Left lobe of liver (tissue), 2 donors: ENCODE data around the gene HMGB1. TPM values are rescaled to one million over a fixed set of nuclear protein-coding genes. Genes with fewer than 3 reads are reported as not detected.

Experiments used
- ATAC-seq: fragments of 200-7000 bp; cut with Tn5 transposase; one replicate; pipeline ENCODE4 v1.9.1; 2020; ENCODE audit warnings: mild to moderate bottlenecking, moderate library complexity
- DNase-seq: peaks from one replicate; pipeline ENCODE4 v3.0.0-alpha.2; 2020; ENCODE audit warnings: low spot score
- total RNA-seq: library from RNA; stranded (reverse); gene quantifications from one replicate; pipeline ENCODE4 v1.2.1, GENCODE V29; 2021
- donor health status: DM: no; HTN: no; CAD: no; lungs with moderate emphysema.
- donor health status: DM: no; HTN: yes; CAD: no.

HMGB1 gene
- total RNA-seq, 1 donor from 2014 or later: 92.4 TPM

DNA sequence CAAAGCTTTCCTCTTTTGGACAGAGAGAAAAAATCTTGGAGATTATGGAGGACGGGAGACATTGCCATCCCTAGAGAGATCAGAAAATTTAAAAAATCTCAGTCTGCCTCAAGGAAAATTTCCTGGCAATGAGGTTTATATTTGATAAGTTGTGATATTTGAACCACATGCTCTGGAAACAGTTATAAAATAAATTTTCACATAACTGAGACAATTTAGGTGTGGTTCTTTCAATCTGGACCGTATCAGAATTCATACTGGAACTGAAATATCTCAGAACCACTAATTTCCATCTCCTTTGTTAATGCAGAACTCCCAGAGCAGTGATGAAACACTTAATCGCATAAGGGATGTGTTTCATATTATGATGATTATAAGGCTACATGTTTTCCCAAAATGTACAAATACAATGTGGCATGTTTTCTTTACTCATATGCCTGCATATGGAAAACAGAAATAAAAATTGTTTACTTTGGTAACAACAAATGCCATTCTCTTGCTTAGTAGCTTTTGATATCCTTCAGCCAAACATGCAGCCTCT lies 29.8 kb downstream of the HMGB1 start:
- DNase-seq (no peak), ATAC-seq (no peak)

GRCh38 chr13:30431269-30431940 lies 34.3 kb downstream of the HMGB1 start:
- DNase-seq: no peak
- ATAC-seq: no peak

DNA sequence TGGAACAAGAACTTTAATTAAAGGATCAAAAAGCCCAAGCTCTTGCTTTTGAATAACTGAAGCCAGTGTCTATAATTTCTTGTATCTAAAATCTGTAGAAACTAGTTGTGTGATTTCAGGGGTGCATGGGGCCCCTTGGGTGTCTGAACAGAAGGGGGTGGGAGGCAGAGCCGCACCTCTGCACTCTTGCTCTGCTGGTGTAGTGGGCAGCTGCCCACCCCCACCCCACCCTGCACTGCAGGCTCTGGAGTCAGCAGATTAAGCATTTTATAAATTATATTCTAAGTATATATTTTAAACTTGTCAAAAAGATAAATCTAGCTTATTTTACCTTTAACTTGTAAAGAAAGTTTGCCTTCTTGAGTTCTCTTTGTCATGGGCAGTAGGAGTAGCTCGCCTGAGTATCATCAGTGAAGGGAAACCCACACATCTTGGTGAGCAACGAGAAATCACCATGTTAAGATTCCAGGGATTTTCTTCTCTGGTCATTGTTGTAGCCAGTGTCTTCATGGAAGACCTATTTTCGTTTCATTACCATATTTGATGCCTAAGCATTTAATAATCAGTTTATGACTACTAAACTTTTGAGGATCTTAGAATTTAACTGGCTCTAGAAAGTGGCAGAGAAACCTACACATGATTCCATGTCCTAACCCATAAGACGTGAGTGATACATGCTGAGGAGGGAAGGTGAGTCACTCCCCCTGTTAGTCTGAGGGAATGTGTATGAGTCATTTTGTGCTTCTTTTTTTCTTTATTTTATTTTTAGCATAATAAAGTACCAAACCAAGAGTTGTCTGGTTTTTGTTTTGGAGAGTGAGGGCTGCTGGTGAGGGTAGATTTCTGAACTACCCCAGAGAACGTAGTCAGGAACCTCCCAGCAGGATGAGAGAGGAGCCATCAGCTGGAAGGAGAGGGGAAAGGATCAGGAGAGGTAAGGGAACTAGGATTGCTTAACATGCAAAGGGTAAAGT lies 35.7 kb downstream of the HMGB1 start:
- ATAC-seq (no peak), DNase-seq (no peak)

DNA sequence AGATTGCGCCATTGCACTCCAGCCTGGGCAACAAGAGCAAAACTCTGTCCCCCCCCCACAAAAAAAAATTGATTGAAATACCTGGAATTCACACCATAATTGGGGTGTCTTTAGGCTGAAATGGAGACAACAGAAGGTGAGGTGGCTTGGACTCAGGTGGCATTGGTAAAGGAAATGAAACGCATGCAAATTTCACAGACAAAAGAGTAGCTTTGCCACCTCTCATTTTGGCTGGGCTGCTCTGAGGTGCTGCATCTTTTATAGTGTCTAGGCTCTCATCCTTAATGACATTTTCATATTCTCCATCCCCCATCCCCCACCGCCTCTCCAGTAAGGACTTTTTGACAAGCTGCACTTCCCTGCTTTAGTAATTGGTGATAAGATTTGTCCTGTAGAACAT lies 36.5 kb downstream of the HMGB1 start:
- DNase-seq: no peak
- ATAC-seq: no peak

DNA sequence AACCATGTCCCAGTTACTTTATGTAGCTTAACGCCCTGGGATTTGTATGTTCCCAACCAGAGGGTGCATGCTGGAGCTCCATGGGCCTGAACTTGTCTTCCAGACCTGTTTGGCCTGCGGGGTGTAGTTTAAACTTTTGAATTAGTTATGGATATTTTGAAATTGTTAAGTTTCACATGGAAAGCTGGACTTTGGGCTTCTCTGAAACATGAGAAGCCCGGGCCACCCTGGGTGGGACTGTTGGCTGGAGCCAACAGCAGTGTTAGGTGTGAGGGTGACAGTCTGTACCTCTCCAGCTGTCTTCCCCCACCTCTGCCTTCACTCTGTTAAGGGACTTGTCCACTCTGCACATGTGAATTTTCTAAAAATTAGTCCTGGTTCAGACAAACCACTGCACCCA lies 41.8 kb downstream of the HMGB1 start:
- no peak for ATAC-seq
- no peak for DNase-seq

- DNase-seq: peak; percentile 82
- peak; percentile 89 for ATAC-seq
Observed at GRCh38 chr13:30422054-30422839, 43.5 kb downstream of the HMGB1 start, which contains the start of gene UBE2L5. Gene UBE2L5 (plus strand): TSS chr13:30422493. CDS start chr13:30427991, 5,498 bp downstream.

- ATAC-seq (peak; percentile 83), DNase-seq (peak; percentile 87)
Observed at GRCh38 chr13:30421093-30422053, 44.4 kb downstream of the HMGB1 start.

DNA sequence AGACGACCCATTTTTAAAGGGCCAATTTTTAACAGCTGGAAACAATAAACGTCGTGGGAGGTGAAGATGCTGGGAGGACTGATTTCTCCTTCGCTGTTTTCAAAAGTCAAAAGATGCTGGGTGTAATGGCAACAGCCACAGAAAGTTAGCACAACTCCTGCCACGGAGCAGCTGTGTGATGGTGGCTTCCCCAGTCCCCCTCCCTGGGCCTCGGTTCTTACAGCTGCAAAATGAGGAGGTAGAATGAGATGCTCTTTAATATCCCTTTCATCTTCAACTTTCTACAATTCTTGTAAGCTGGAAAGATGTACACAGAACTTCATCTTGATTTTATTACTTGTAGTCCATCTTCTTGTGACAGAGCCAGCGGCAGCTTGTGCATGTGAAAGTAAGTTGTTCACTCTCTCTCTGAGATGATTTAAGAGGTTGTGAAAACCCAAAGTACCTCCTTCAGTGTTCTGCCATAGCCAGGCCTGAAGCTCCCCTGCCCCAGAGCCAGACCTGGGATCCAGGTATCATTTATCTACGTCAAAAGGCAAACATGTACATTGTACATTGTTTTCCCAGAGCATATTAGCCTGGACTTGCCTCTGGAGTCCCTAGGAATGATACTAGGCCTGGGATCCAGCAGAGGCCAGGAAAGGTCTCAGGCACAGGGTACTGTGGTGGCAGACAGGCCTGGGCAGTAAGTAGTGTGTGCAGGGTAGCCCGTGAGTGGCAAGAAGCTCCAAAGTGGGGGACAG lies 46.8 kb downstream of the HMGB1 start:
- DNase-seq (no peak), ATAC-seq (no peak)

DNA sequence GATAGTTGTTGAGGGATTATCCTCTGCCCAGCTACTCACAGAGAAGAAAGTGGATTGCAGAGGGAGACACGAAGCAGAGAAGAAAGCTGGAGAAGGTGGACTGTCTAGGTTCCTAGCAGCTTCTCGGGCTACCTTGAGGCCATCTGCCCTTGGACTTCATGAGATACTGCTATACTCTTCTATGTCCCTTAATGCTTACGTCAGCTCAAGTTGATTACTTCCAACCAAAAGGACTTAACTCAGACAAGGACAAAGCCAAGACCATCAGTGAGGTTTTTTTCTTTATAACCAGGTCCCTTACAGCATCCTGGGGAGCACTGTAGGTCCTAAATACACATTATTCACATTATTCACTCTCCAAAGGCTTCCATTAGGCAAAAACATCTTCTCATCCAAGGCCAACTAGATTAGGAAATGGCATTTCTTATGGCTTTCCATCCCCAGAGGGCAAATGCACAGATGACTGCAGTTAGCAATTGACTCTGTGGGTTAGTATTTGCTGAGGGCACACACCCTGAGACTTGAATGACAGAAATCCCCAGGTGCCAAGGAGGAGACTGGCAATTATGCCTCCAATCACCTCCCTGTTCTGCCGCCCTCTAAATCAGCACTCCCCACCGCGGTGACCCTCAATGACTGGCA lies 47.5 kb downstream of the HMGB1 start:
- ATAC-seq: no peak

DNA sequence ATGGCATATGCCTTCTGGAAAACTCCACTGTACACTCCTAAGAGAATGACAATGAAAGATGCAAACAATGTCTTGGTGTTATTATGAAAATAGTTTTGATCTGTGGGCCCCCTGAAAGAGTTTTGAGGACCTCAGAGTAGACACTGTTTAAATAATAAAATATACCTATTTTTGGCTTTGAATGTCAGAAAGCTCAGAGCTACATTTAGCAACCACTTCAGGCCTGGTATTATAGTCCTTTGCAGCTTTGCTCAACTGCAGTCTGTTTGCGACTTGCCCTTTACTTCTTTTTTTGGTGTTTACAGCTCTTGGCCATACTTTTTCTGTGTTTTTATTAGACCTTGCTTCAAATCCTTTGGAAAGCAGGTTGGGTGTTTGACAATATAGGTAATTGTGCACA lies 49.3 kb downstream of the HMGB1 start:
- DNase-seq: no peak
- ATAC-seq: no peak

More for the DNA sequence above, 47.5 kb downstream of the HMGB1 start:
- DNase-seq: no peak

DNA sequence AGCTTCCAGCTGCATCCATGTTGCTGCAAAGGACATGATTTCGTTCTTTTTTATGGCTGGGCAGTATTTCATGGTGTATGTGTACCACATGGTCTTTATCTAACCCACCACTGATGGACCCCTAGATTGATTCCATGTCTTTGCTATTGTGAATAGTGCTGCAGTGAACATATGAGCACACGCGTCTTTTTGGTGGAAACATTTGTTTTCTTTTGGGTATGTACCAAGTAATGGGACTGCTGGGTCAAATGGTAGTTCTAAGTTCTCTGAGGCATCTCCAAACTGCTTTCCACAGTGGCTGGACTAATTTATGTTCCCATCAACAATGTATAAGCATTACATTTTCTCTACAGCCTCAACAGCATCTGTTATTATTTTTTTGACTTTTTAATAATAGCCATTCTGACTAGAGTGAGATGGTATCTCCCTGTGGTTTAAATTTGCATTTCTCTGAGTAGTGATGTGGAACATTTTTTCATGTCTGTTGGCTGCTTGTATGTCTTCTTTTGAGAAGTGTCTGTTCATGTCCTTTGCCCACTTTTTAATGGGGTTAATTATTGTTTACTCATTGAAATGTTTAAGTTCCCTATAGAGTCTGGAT lies 50.2 kb downstream of the HMGB1 start:
- no peak for DNase-seq
- ATAC-seq: no peak

DNA sequence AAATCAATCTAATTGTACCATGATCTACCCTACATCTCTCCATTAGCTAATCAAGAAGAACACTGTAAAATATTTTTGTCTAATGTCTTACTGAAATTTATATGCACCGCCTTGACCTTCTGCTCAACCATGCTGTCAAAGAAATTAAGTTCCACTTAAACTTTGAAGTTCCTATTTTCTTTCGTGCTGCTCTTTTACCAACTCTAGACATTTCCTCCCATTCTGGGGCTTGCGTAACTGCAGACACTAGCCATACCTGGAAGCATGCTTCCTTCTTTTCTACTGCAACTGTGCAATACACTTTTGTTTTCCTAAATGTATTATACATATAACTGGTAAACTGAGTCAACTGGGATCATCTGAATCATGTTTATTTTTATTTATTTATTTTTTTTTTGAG lies 51.9 kb downstream of the HMGB1 start:
- ATAC-seq: no peak
- DNase-seq: no peak

DNA sequence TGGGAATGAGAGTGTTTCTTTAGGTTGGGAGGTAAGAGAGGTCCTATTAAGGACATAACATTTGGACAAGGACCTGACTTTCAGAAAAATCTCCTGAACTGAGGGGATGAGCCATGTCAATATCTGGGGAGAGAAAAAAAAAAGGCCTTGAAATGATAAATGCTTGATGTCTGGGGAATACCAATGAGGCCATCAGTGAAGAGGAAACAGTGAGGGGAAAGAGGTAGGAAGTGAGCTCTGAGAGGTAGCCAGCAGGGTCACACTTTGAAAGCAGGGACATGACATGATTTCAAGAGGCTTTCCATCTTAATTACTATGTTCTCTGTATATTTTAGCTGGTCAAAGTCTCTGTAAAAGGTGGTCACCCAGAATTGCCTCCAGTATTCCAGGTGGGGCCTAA lies 53.4 kb downstream of the HMGB1 start:
- ATAC-seq (no peak), DNase-seq (no peak)

- no peak for ATAC-seq
- DNase-seq: no peak
Observed at GRCh38 chr13:30410705-30411125, 55.0 kb downstream of the HMGB1 start.

DNA sequence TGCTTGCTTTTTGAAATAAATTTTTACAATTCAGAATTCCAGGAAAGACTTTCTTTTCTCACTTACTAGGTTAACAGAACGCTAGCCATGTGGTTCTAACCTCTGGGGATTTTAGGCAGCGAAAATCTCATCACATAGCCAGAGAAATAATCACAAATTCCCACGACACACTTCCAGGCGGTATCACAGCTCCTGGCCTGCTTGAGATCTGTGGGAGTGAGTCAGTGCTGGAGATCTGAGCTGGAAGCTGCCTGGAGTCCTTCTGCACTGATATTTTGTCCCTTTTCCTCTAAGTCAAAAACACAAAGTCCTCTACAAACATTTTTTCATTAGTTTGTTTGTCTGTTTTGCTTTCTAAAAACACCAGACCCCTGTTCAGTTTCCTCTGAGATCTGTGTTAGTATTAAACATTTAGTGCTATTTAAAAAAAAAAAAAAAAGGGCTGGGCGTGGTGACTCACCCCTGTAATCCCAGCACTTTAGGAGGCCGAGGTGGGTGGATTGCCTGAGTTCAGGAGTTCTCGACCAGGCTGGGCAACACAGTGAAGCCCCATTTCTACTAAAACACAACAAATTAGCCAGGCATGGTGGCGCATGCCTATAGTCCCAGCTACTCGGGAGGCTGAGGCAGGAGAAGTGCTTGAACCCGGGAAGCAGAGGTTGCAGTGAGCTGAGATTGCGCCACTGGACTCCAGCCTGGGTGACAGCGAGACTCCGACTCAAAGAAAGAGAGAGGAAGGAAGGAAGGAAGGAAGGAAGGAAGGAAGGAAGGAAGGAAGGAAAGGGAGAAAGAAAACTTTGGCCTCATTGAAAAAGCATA lies 55.6 kb downstream of the HMGB1 start:
- no peak for ATAC-seq
- DNase-seq: no peak

- ATAC-seq: peak; percentile 90
- peak; percentile 98 for DNase-seq
Observed at GRCh38 chr13:30408319-30409101, 57.2 kb downstream of the HMGB1 start.
